ENCODE measurements around the gene ZNF329.

DNA sequence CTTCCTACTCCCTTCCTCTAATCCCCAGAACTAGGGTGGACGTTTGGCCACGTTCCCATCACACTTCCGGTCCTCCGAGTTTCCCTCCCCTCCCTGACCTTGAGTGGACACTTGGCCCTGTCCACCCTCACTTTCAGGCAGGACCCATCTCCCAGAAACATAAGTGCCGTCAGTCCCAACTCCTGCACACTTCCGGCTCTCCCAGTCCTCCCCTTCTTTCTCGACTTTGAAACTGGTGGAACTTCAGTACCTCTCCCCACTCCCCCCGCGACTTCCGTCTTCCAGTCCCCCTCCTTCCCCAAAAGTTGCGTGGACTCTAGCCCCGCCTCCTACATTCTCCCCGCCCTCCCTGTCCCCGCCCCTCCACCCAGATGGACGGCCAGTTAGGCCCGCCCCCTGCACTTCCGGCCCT lies 32.0 kb upstream of the ZNF329 start:
- TF ChIP-seq, protein P1, sequence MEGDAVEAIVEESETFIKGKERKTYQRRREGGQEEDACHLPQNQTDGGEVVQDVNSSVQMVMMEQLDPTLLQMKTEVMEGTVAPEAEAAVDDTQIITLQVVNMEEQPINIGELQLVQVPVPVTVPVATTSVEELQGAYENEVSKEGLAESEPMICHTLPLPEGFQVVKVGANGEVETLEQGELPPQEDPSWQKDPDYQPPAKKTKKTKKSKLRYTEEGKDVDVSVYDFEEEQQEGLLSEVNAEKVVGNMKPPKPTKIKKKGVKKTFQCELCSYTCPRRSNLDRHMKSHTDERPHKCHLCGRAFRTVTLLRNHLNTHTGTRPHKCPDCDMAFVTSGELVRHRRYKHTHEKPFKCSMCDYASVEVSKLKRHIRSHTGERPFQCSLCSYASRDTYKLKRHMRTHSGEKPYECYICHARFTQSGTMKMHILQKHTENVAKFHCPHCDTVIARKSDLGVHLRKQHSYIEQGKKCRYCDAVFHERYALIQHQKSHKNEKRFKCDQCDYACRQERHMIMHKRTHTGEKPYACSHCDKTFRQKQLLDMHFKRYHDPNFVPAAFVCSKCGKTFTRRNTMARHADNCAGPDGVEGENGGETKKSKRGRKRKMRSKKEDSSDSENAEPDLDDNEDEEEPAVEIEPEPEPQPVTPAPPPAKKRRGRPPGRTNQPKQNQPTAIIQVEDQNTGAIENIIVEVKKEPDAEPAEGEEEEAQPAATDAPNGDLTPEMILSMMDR (conservative IDR thresholded peaks at IDR 0.05 in 1 of 2, IDR thresholded peaks at IDR 0.05 in 1 of 2; ENCODE audit: low read depth in 1 of 2, low read length in 2 of 2), result no peak
- no peak for TF ChIP-seq EZH2 (IDR thresholded peaks at IDR 0.05; ENCODE audit: low read length, missing control alignments)

All from fibroblast of lung (primary cell).